T-helper 22 cell (primary cell): ENCODE results near the gene ADAMTS1.

Source experiments
- DNase-seq: peaks from one replicate; pipeline ENCODE4 v3.0.0-alpha.2; 2020; ENCODE audit warnings: low read depth

Gene ADAMTS1

GRCh38 chr21:26844258-26845065 lies 747 bp downstream of the ADAMTS1 start:
- DNase-seq, result no peak

DNA sequence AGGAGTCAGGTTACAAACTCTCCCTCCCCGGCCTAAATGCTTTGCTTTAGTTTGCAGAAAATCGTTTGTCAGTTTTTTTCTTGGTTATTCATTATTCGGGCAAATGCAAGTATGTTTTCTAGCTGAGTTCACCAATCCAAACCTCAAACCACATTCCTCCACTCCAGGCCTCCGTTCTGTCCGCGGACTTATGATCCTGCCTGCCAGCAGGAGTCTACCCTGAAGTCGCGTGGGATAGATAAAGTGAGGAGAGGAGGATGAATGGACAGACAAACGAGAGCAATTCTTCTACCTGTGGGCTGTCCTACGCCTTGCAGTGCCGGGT lies 1.3 kb downstream of the ADAMTS1 start:
- no peak for DNase-seq

DNA sequence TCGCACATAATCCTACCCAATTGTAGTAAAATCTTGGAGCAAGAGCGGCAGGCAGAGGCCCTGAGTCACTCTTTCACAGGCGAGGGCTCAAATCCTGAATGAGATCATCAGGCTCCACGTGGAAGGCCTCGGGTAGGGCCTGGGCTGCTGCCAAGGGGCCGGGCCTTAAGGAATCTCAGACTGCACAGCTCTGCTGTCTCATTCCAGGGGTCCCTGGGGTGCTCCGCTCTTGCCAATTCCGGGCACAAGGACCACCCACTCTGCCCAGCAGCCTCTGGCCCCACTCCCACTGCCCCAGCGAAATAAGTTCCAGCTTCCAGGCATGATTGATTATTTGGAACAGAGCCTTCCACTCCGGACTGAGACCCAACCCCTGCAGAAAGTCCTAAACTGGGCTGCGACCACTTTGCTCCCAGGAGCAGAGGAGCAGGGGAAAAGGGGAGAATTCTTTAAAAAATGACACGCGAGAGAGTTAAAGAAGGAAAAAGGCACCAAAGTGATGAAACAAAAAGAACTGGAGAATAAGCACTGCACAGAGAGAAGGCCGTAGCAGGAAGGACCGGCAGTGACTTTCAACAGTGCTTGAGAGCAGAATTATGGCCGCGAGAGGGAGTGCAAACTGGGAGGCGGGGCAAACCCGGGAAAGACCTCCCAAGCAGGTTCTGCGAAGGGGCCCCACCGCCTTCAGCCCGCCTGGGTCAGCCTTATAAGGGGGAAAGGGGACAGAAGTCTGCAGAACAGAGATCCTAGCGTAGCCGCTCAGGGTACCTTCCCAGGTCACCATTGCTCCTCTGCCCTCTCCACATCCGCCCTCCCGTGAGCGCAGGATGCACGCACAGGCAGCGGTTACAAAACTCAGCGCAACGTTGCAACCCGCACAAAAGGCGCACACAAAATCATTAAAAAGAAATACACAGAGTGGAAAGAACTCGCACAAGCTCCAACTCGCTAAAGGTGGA lies 2.0 kb downstream of the ADAMTS1 start:
- no peak for DNase-seq

GRCh38 chr21:26842300-26842699 lies 2.9 kb downstream of the ADAMTS1 start:
- no peak for DNase-seq

DNA sequence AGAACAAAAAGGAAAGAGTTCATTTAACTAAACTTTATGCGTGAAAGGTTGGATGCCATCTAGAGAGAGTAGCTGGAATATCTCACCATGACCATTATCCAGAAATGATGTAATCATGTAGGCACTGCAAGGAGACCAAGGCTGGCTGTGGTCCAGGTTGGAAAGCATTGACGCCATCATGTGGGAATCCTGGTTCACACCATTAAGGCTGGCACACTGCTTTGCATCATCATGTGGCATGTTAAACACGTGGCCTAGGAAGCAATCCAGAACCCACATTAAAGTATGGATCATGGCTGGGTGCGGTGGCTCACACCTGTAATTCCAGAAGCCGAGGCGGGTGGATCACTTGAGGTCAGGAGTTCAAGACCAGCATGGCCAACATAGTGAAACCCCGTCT lies 4.3 kb downstream of the ADAMTS1 start:
- no peak for DNase-seq

DNA sequence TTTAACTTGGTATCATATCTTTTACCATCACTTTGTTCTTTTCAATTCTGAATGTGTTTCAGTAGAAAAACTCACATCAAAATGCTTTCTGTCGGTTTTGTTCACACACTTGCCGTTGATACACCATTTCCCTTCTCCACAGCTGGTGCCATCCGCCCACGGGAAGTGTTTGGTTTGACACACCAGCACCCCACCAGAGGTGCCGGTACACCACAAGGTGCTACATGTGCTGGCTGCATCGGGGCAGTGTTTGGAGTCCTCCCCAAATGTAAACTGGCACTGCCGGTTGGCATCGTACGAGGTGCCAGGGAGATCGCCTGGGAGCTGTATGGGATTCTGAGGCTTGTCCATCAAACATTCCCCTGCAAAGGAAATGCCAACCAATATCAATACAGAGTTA lies 5.0 kb downstream of the ADAMTS1 start:
- no peak for DNase-seq

GRCh38 chr21:26837539-26837938 lies 7.7 kb downstream of the ADAMTS1 start:
- DNase-seq, result no peak

- no peak for DNase-seq
Observed at GRCh38 chr21:26836528-26836927, 8.7 kb downstream of the ADAMTS1 start.

DNA sequence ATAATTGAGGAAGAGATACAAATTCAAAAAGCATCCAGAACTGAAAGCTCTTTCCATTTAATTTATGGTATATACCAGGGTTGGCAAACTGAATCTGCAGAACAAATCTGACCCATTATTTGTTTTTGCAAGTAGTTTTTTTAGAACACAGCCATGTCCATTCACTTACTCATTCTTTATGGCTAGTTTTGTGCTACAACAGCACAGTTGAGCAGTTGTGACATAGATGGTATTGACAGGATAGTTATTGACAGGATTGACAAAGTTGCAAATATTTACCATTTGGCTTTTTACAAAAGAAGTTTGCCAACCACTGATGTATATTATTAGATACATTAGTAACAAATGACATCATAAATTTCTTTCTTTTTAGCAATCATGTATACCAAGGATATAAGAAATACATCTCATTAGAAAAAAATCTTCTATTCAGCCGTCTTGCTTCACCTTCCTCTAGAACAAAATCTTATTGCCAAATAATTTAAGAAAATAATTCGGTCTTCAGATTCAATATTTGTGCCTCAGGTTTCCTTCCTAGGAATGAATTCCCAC lies 9.4 kb downstream of the ADAMTS1 start:
- DNase-seq, result no peak

DNA sequence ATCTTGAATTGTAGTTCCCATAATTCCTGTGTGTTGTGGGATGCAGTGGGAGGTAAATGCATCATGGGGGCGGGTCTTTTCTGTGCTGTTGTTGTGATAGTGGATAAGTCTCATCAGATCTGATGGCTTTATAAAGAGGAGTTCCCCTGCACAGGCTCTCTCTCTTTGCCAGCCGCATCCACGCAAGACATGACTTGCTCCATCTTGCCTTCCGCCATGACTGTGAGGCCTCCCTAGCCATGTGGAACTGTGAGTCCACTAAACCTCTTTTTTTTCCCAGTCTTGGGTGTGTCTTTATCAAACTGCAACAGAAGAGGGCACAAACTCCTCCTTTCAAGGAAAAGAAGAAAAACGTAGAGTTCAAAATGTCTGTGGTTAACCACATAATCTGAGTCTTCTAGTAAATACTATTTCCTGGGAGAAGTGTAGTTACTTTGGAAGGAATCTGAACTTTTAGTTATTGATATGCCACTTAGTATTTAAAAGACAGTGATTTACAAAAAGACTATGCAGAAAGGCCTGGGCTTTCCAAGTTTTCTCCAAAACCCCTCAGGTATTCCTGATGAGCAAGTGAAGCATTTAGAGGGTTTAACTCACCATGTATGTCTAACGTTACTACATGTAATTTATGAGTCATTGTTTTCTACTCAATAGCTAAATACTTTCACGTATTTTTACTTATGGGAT lies 10.0 kb downstream of the ADAMTS1 start:
- DNase-seq, result no peak

- DNase-seq, result no peak
Observed at GRCh38 chr21:26834181-26834905, 10.9 kb downstream of the ADAMTS1 start.

- no peak for DNase-seq
Observed at GRCh38 chr21:26833460-26833939, 11.7 kb downstream of the ADAMTS1 start.

GRCh38 chr21:26833011-26833410 lies 12.2 kb downstream of the ADAMTS1 start:
- no peak for DNase-seq

DNA sequence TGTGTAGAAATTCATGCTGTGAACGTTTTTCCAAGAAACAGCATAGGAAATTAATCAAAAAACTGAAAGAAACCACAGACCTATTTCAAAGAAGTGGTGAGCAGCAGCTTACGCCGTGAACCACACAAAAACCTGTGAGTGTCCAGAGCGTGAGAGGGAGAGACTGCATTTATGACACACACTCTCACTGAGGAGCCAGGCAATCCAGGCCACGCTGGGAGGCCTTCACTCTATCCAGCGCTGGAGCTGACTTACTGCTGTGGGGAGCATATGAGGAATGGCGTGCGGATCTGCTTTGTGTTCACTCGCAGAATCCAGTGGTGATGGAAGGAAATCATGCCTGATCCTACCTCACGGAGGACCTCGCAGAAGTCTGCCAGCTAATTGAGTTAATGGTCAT lies 12.7 kb downstream of the ADAMTS1 start:
- DNase-seq, result no peak

DNA sequence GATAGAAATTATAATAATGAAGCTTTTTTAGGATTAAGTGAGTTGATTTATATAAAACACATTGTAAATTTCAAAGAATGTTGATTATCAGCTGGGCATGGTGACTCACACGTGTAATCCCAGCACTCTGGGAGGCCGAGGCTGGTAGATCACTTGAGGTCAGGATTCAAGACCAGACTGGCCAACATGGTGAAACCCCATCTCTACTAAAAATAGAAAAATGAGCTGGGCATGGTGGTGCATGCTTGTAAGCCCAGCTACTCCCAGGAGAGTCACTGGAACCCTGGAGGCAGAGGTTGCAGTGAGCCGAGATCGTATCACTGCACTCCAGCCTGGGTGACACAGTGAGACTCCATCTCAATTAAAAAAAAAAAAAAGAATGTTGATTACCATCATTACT lies 18.4 kb downstream of the ADAMTS1 start:
- DNase-seq, result no peak

DNA sequence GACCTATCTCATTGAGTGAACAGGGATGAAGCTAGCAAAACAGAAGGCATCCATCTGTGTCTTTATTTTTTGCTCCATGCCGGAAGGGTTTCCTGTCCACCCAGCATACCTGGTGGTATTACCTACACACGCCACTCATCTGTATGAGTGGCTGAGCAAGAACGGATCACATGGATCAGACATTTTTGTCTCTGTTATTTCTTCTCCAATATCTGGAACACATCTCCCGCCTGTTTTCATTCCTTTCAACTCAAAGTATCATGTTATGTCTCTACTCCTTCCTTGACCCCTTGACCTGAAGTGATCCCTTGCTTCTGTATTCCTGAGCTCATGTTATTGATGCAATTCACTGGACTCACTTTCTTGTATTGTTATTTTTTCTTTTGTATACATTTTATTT lies 24.7 kb downstream of the ADAMTS1 start:
- no peak for DNase-seq

GRCh38 chr21:26819740-26820324 lies 25.4 kb downstream of the ADAMTS1 start:
- DNase-seq, result no peak

- DNase-seq, result no peak
Observed at GRCh38 chr21:26818906-26819305, 26.3 kb downstream of the ADAMTS1 start.

DNA sequence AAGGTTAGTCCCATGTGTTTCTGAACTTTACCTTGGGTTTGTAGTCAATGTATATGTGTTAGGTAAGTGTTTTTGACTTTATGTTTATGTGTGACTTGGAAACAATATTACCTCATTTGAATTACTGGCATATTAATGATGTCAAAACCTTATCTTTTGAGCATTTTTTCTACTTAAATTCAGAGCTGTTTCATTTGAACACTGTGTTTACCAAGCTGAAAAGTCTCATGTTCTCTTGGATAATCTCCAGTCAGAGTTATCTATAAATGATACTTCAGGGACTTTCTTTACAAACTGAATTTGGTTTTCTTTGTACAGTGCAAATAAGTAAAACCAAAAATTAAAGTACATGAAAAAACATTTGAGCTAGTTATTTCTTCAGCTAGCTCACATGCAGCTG lies 30.0 kb downstream of the ADAMTS1 start:
- no peak for DNase-seq

DNA sequence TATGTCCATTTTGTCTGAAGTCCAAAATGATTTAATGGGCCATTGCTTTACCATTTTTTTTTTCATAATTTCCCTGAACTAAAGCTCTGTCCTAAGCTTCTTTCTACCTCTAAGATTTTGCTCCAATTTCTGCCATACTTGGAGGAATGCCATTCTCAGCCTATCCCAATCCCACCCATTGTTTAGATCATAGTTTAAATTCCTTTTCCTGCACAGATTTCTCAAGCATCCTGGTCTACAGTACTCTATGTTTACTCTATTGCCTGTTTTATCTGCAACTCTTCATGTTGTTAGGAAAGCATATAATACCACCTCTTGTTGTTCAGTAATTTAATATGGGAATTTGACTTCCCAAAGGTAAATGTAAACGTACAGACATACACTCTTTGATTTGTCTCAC lies 30.8 kb downstream of the ADAMTS1 start:
- no peak for DNase-seq

- no peak for DNase-seq
Observed at GRCh38 chr21:26813426-26813998, 31.7 kb downstream of the ADAMTS1 start.
